Heart right ventricle (tissue), 16 donors: ENCODE results near the gene MNX1. TPM values are rescaled to one million over a fixed set of nuclear protein-coding genes. Genes with fewer than 3 reads are reported as not detected.

Source experiments
- ATAC-seq, 8 donors: fragments of 200-7000 bp; cut with Tn5 transposase; one replicate each; pipeline ENCODE4 v1.9.1; 2020; ENCODE audit warnings: mild to moderate bottlenecking in 8 of 8, moderate library complexity in 8 of 8, moderate number of reproducible peaks in 1 of 8
- DNase-seq, 2 donors: peaks; one replicate each; pipeline ENCODE4 v3.0.0-alpha.2; 2020
- H3K27ac ChIP-seq, 10 donors: fragments of 200-600 bp; sonication (generic) in 2 of 10; one replicate each; pipeline versions ENCODE4 v1.5.0 to v1.8.0; 2020 to 2022; ENCODE audit warnings: mild to moderate bottlenecking in 3 of 10
- H3K27me3 ChIP-seq, 7 donors: fragments of 200-600 bp; one replicate each; pipeline ENCODE4 v1.8.0; 2021 to 2022; ENCODE audit warnings: mild to moderate bottlenecking in 2 of 7
- H3K36me3 ChIP-seq, 9 donors: fragments of 200-600 bp; sonication (generic) in 1 of 9; one replicate each; pipeline versions ENCODE4 v1.5.0 to v1.8.0; 2020 to 2022; ENCODE audit warnings: mild to moderate bottlenecking in 2 of 9
- H3K4me1 ChIP-seq, 9 donors: fragments of 200-600 bp; sonication (generic) in 1 of 9; one replicate each; pipeline versions ENCODE4 v1.5.0 to v1.8.0; 2020 to 2022; ENCODE audit warnings: mild to moderate bottlenecking in 4 of 9
- H3K4me3 ChIP-seq, 10 donors: fragments of 200-600 bp; sonication (generic) in 2 of 10; one replicate each; pipeline versions ENCODE4 v1.5.0 to v1.8.0; 2020 to 2022; ENCODE audit warnings: mild to moderate bottlenecking in 7 of 10, moderate library complexity in 2 of 10
- H3K9me3 ChIP-seq, 11 donors: fragments of 200-600 bp in 10 of 11; sonication (generic) in 2 of 11; one replicate each; pipeline versions ENCODE4 v1.5.0 to v1.8.0; 2013 to 2022; ENCODE audit warnings: mild to moderate bottlenecking in 2 of 11, control low read depth in 1 of 11, moderate library complexity in 1 of 11
- WGBS, 2 donors: extraction: QIAGEN DNeasy Blood & Tissue Kit; methylation state at CpG; one replicate each; pipeline ENCODE4 v1.1.7; 2013; ENCODE audit warnings: inconsistent platforms in 1 of 2; 5-methylcytosine and 5-hydroxymethylcytosine counted together
- intact Hi-C, 10 donors: fragments of 100-400 bp; cut with DNase I; formaldehyde crosslinking; loops; one replicate each; pipeline versions ENCODE4 v1.11.1 to v1.14.2; 2022
- polyA plus RNA-seq, 2 donors: library from polyadenylated mRNA; stranded (reverse); fragments of 200-250 nt; gene quantifications; one replicate each; pipeline ENCODE4 v1.2.3, GENCODE V29; 2013
- total RNA-seq, 10 donors: library from RNA; stranded (reverse); fragmentation: NEBNext Ultra II Directional in 3 of 10; extraction: Animal tissue kit (Norgen Biotek cat#: 25700) in 3 of 10; gene quantifications; one replicate each; pipeline versions ENCODE4 v1.2.1 to v1.2.4, GENCODE V29; 2021 to 2023
- TF ChIP-seq, protein P1 (sequence below), 9 donors: fragments of 200-600 bp; sonication (generic) in 2 of 9; IDR thresholded peaks; one replicate each; pipeline versions ENCODE4 v1.5.0 to v1.8.0; 2021 to 2022; ENCODE audit warnings: antibody characterized with exemption in 9 of 9, mild to moderate bottlenecking in 5 of 9, moderate library complexity in 1 of 9
- donor health status: Arrhythmogenic right ventricular cardiomyopathy.
- donor health status: ischemic (EF 13 %, LVEDD 7.1; RV severe dilation, severe dysfunction).
- donor health status: healthy with polysubstance abuse.
- donor health status: DM: no; HTN: yes; CAD: no.
- donor health status: DM: no; HTN: no; CAD: no.
- donor health status: ischemic (EF 25% LVEDD 6.9; RV normal size, moderate dysfunction).
- donor health status: ischemic (EF 25% LVEDD 5.7; RV mildly dilated, moderate dysfunction).
- donor health status: healthy.
- donor health status: DM: yes; HTN: yes; CAD: no.
- donor health status: Ischemic cardiomyopathy.
- donor health status: ischemic (EF 35%, LVEDD 5.7; RV mildly dilated, moderate dysfunction).
- donor health status: nonischemic (EF 11% LVEDD 7.7; RV severe dilation, severe dysfunction).
- donor health status: DM: yes; HTN: yes; CAD: no.
- donor health status: PGD.
- donor health status: ischemic (EF 29% LVEDD 5.4; RV normal size, mild dysfunction).
- donor health status: nonischemic (EF 23%, LVEDD 6.1; RV moderate dilation, normal function).

The MNX1 gene
- total and polyA plus RNA-seq, 12 donors = not detected

GRCh38 chr7:157047148-157047547, 36.7 kb upstream of the MNX1 start:
- 81 to 85% methylated on average over 6 of the region's 6 CpGs for WGBS, 2 donors
- DNase-seq = no peak
- H3K27me3 ChIP-seq = peaks cover 0 to 41% (median 22%) of the 10 kb centered on the region in 7 donors

GRCh38 chr7:157046681-157047080, 36.2 kb upstream of the MNX1 start:
- Histone ChIP-seq H3K4me3 (no peak overlapping the region), H3K4me1 (no peaks in the 10 kb centered on the region), H3K9me3 (no peaks in the 10 kb centered on the region), H3K27ac (no peak overlapping the region), H3K27me3 (peaks cover 0 to 39% (median 26%) of the 10 kb centered on the region in 7 donors), H3K36me3 (no peaks in the 10 kb centered on the region)
- intact Hi-C loops = no loop called here
- ATAC-seq (no peak), DNase-seq (no peak)
- TF ChIP-seq, protein P1, sequence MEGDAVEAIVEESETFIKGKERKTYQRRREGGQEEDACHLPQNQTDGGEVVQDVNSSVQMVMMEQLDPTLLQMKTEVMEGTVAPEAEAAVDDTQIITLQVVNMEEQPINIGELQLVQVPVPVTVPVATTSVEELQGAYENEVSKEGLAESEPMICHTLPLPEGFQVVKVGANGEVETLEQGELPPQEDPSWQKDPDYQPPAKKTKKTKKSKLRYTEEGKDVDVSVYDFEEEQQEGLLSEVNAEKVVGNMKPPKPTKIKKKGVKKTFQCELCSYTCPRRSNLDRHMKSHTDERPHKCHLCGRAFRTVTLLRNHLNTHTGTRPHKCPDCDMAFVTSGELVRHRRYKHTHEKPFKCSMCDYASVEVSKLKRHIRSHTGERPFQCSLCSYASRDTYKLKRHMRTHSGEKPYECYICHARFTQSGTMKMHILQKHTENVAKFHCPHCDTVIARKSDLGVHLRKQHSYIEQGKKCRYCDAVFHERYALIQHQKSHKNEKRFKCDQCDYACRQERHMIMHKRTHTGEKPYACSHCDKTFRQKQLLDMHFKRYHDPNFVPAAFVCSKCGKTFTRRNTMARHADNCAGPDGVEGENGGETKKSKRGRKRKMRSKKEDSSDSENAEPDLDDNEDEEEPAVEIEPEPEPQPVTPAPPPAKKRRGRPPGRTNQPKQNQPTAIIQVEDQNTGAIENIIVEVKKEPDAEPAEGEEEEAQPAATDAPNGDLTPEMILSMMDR (IDR thresholded peaks at IDR 0.05) = no peak
- 59 to 61% methylated on average over 1 of the region's 1 CpG for WGBS, 2 donors

More at GRCh38 chr7:157047148-157047547, 36.7 kb upstream of the MNX1 start:
- TF ChIP-seq, protein P1 (IDR thresholded peaks at IDR 0.05) = no peak
- ATAC-seq = no peak
- Histone ChIP-seq H3K9me3 (peaks cover 0 to 4% (median 0%) of the 10 kb centered on the region in 11 donors), H3K36me3 (no peaks in the 10 kb centered on the region), H3K27ac (no peak overlapping the region), H3K4me3 (no peak overlapping the region), H3K4me1 (no peaks in the 10 kb centered on the region)
- intact Hi-C loops = no loop called here

DNA sequence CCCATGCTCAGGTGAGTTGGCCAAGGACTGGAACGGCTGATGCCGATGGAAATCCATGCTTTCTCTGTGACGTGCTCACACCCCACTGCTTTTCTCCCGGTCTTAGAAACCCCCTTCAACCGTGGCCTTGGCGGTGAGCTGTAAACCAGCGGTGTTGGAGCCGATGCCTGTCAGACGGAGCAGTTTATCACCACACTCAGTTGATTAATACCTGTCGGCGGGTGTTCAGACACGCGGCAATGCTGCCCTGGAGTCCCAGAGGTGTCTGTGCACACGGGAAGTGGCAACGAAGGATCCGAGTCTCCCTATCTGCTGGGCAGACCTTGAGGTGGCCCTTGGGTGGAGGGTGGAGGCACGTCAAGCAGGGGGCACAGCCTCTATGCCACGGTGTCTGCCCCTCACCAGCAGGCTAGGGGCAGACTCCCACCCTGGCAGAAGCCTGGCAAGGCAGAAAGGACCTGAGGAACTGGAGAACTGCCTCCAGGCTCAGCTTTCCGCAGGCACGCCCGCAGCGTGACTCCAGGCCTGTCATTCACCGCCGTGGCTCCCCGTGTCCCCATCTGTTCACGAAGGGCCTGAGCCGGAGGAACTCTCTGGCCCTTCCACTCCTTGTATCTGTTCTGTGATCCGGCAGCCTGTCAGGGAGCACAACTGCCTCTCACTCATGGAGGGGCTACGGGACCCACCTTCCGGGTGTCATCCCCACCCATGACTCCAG, 34.6 kb upstream of the MNX1 start:
- intact Hi-C loops = no loop called here
- DNase-seq (no peak), ATAC-seq (no peak)
- Histone ChIP-seq H3K9me3 (no peaks in the 10 kb centered on the region), H3K27me3 (peaks cover 0 to 36% (median 31%) of the 10 kb centered on the region in 7 donors), H3K27ac (no peak overlapping the region), H3K36me3 (no peaks in the 10 kb centered on the region), H3K4me1 (no peaks in the 10 kb centered on the region), H3K4me3 (no peak overlapping the region)
- TF ChIP-seq, protein P1 (IDR thresholded peaks at IDR 0.05) = no peak
- WGBS, 2 donors = 63 to 73% methylated on average over 30 of the region's 30 CpGs

DNA sequence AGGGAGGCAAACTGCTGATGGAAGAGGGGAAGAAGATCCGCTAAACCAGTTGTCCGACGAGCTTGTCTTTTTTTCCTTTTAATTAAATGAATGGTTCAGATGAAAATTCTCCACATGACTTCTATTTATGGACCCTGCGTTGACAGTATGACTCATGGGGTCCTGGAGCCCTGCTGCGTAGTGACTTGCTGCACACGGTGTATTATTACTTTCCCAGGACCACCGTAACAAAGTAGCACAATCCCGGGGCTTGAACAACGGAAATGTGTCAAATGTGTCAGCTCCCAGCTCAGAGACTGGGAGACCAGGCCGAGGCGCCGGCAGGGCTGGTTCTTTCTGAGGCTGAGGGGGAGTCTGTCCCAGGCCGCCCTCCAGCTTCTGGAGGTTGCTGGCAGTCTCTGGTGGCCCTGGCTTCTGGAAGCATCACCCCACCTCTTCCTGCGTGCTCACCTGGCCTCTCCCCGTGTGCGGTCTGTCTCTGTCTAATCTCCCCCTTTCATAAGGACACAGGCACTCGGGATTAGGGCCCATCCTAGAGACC, 33.8 kb upstream of the MNX1 start:
- TF ChIP-seq, protein P1 (IDR thresholded peaks at IDR 0.05) = no peak
- intact Hi-C loops = no loop called here
- no peak overlapping the region for H3K27ac ChIP-seq
- H3K36me3 ChIP-seq = no peaks in the 10 kb centered on the region
- 81 to 82% methylated on average over 17 of the region's 17 CpGs for WGBS, 2 donors
- no peaks in the 10 kb centered on the region for H3K4me1 ChIP-seq
- peaks cover 0 to 39% (median 28%) of the 10 kb centered on the region in 7 donors for H3K27me3 ChIP-seq
- H3K4me3 ChIP-seq = no peak overlapping the region
- H3K9me3 ChIP-seq = no peaks in the 10 kb centered on the region
- no peak for DNase-seq
- ATAC-seq = no peak
